GM12864 (cell line): ENCODE data around the gene TRIM34.
"Not testable (repeated sequence)": the region's sequence is repeated elsewhere in the genome, so short reads cannot be mapped to it uniquely, and the experiment has no call there.

Experiments used
- DNase-seq: peaks from one replicate; pipeline ENCODE4 v3.0.0-alpha.2; 2011; ENCODE audit warnings: low read depth
- H3K4me3 ChIP-seq: 2 replicates; pipeline ENCODE4 v1.5.1; 2011; ENCODE audit warnings: mild to moderate bottlenecking, low read depth, low read length, control low read depth
- CTCF ChIP-seq: IDR thresholded peaks from 2 replicates; pipeline ENCODE4 v1.5.1; 2011; ENCODE audit warnings: low read depth, mild to moderate bottlenecking, moderate library complexity, low read length, control low read depth, inconsistent platforms; ENCODE audit errors: missing control alignments

Gene TRIM34

GRCh38 chr11:5639953-5640352 is 15.2 kb downstream of the TRIM34 start:
- no peak for DNase-seq
- no peak for TF ChIP-seq CTCF
- H3K4me3 ChIP-seq = no peak overlapping the region

GRCh38 chr11:5643585-5643984 is 18.8 kb downstream of the TRIM34 start:
- DNase-seq = no peak
- H3K4me3 ChIP-seq = no peak overlapping the region
- no peak for TF ChIP-seq CTCF

GRCh38 chr11:5646139-5646538 is 21.3 kb downstream of the TRIM34 start:
- TF ChIP-seq CTCF = no peak

GRCh38 chr11:5655474-5655873 is 30.7 kb downstream of the TRIM34 start:
- H3K4me3 ChIP-seq = no peak overlapping the region
- no peak for TF ChIP-seq CTCF
- no peak for DNase-seq

More at GRCh38 chr11:5646139-5646538, 21.3 kb downstream of the TRIM34 start:
- no peak for DNase-seq
- no peak overlapping the region for H3K4me3 ChIP-seq

- H3K4me3 ChIP-seq, DNase-seq: not testable (repeated sequence)
Measured at GRCh38 chr11:5656956-5657355, 32.2 kb downstream of the TRIM34 start.

GRCh38 chr11:5658318-5658717 is 33.5 kb downstream of the TRIM34 start:
- no peak for DNase-seq
- no peak for TF ChIP-seq CTCF
- H3K4me3 ChIP-seq = no peak overlapping the region

GRCh38 chr11:5663511-5663910 is 38.7 kb downstream of the TRIM34 start:
- no peak overlapping the region for H3K4me3 ChIP-seq
- TF ChIP-seq CTCF = no peak
- DNase-seq = no peak

GRCh38 chr11:5665051-5665570 is 40.3 kb downstream of the TRIM34 start:
- no peak for DNase-seq
- no peak for TF ChIP-seq CTCF
- no peak overlapping the region for H3K4me3 ChIP-seq
